ENCODE results near the gene RRP36.

DNA sequence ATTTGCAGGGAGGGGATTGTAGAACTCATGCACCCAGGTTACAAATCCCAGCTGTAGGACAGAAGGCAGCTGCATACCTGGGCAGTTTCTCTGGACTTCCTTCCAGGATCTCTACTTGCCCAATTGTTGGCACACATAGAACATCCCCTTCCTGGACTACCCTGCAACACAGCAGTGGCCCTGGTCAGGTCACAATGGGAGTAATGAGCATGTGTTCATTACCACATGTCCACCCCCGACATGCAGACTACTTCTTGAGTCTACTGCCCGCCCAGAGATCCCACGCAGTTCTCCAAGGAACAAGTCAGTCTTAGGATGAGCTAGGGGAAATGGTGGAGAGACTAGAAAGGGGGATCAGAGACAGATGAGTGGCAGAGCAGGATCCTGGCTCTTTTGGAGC, 47.5 kb upstream of the RRP36 start:
- TF ChIP-seq, protein P1, sequence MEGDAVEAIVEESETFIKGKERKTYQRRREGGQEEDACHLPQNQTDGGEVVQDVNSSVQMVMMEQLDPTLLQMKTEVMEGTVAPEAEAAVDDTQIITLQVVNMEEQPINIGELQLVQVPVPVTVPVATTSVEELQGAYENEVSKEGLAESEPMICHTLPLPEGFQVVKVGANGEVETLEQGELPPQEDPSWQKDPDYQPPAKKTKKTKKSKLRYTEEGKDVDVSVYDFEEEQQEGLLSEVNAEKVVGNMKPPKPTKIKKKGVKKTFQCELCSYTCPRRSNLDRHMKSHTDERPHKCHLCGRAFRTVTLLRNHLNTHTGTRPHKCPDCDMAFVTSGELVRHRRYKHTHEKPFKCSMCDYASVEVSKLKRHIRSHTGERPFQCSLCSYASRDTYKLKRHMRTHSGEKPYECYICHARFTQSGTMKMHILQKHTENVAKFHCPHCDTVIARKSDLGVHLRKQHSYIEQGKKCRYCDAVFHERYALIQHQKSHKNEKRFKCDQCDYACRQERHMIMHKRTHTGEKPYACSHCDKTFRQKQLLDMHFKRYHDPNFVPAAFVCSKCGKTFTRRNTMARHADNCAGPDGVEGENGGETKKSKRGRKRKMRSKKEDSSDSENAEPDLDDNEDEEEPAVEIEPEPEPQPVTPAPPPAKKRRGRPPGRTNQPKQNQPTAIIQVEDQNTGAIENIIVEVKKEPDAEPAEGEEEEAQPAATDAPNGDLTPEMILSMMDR (IDR thresholded peaks at IDR 0.05), result no peak
- TF ChIP-seq POLR2A (IDR thresholded peaks at IDR 0.05), result no peak

Data from right lobe of liver (tissue), 4 donors.